ENCODE measurements around the gene TBC1D16.

The TBC1D16 gene

DNA sequence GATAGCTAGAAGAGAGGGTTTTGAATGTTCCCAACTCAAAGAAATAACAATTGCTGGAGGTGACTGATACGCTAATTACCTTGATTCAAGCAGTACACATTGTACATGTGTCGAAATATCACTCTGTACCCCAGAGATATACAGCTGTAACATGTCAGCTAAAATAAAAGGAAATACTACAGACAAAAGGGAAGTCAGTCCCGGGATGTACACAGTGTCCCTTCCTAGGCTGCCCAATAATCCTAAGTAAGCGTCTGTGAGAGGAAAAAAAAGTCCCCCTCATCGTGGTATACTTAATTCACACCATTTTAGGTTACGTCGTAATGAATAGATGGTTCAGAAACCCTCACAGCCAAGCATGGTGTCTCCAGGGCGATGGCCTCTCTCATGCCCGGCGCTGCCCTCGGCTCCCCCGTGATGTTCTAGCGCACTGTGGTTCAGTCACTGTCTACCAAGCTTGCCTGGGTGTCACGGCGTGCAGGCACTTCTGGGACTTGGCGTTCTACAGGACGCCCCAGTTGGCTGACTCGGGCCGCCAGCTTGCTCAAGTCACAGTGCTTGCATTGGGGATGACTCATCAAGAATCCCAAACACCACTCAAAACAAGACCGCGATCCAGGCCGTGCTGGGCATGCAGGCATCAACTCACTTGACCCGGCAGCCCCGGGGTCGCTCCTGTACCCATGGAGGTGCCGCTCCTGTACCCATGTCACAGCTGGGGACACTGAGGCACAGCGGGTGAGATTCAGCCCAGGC is 28.3 kb upstream of the TBC1D16 start:
- TF ChIP-seq, protein P1, sequence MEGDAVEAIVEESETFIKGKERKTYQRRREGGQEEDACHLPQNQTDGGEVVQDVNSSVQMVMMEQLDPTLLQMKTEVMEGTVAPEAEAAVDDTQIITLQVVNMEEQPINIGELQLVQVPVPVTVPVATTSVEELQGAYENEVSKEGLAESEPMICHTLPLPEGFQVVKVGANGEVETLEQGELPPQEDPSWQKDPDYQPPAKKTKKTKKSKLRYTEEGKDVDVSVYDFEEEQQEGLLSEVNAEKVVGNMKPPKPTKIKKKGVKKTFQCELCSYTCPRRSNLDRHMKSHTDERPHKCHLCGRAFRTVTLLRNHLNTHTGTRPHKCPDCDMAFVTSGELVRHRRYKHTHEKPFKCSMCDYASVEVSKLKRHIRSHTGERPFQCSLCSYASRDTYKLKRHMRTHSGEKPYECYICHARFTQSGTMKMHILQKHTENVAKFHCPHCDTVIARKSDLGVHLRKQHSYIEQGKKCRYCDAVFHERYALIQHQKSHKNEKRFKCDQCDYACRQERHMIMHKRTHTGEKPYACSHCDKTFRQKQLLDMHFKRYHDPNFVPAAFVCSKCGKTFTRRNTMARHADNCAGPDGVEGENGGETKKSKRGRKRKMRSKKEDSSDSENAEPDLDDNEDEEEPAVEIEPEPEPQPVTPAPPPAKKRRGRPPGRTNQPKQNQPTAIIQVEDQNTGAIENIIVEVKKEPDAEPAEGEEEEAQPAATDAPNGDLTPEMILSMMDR (conservative IDR thresholded peaks at IDR 0.05; ENCODE audit: low read depth, low read length), result no peak
- peak; percentile 26 for DNase-seq (ENCODE audit: low read depth)
- no peak overlapping the region for H3K4me3 ChIP-seq (ENCODE audit: low read length)

DNA sequence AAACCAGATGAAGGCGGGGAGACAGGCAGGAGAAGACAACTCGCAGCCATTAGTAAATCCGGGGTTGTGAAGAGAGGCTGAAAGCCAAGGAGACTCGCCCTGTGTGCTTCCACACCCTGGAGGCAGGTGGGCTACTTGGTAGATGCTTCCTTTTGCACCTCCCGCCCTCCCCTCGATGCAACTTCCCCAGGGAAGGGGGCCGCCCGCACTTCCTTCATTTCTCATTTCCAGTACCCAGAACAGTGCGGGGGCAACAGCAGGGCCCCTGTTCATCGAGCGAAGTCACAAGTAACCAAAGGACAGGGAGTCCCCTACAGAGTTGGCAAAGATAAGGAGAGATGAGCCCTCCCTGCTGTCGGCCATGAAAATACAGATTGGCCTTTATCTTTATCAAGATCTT is 25.7 kb upstream of the TBC1D16 start:
- no peak overlapping the region for H3K4me3 ChIP-seq (ENCODE audit: low read length)
- TF ChIP-seq, protein P1 (conservative IDR thresholded peaks at IDR 0.05; ENCODE audit: low read depth, low read length), result no peak
- DNase-seq (ENCODE audit: low read depth), result no peak

DNA sequence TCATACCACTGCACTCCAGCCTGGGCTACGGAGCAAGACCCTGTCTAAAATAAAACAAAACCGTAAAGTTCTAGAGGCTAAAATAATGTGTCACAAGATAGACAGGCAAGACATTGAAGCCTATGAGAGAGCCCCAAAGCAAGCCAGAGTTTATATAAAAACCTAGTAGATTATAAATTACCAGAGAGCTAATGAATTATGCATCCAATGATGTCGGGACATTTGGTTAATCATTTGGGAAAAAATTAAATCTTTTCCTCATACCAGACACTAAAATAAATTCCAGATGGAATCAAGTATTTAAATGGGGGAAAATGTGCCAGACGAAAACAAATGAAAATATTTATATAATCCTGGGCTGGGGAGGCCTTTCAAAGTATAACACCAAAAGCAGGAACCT is 25.0 kb upstream of the TBC1D16 start:
- TF ChIP-seq, protein P1 (conservative IDR thresholded peaks at IDR 0.05; ENCODE audit: low read depth, low read length), result no peak
- no peak overlapping the region for H3K4me3 ChIP-seq (ENCODE audit: low read length)
- DNase-seq (ENCODE audit: low read depth), result no peak

DNA sequence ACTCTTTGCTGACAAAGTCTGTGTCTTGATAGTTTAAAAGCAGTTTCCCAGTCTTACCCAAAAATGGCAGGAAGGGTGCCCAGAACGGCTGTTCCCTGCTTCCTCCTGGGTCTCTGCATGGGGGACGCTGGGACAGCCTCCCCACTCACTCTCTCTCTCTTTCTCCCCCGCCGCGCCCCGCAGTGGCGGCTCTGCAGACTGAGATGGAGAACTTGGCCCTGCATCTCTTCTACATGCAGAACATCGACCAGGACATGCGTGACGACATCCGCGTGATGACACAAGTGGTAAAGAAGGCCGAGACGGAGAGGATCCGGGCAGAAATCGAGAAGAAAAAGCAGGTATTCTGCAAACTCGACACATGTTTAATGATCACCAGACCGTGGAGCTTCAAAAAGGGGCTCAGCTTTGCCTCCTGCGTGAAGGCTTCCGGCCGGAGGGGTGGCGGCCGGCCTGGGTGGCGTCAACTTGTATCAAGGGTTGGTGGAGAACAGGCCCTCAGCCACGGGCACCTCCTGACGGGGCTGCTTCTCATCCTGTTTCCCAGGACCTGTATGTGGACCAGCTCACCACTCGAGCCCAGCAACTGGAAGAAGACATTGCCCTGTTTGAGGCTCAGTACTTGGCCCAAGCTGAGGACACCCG is 22.8 kb upstream of the TBC1D16 start:
- TF ChIP-seq, protein P1 (conservative IDR thresholded peaks at IDR 0.05; ENCODE audit: low read depth, low read length), result no peak
- H3K4me3 ChIP-seq (ENCODE audit: low read length), result no peak overlapping the region

DNA sequence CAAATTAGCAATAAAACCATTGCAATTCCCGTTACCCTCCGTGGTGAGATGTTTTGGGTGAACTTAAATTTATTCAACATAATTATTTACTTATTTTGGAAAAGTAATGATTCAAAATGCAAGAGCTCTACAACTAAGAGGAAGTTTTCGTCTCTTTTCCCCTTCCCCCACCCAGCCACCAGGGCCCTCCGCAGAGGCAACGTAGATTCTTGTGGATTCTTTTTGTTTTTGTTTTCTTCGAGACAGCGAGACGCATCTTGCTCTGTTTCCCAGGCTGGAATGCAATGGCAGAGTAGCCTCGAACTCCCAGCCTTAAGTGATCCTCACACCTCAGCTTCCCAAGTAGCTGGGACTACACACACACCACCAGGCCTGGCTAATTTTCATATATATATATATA is 19.9 kb upstream of the TBC1D16 start:
- TF ChIP-seq, protein P1 (conservative IDR thresholded peaks at IDR 0.05; ENCODE audit: low read depth, low read length), result no peak
- no peak overlapping the region for H3K4me3 ChIP-seq (ENCODE audit: low read length)
- DNase-seq (ENCODE audit: low read depth), result no peak

More for the DNA sequence above, 22.8 kb upstream of the TBC1D16 start:
- DNase-seq (ENCODE audit: low read depth), result no peak

DNA sequence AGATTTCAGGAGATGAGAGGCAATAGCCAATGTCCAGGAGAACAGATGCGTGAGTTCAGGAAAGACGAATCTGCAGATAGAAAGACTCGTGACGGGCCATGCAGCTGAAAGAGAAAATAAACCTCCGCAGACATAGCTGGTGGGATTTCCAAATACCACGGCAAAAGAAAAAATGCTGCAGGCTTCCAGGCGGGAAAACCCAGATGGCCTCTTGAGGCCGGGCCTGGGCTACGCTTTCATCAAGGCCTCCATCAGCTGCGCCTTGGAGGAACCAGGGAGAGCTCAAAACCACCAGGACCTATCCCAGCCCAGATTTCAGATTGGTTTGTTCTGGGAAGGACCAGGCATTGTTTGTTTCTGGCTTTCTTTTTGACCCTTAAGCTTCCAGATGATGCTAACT is 17.4 kb upstream of the TBC1D16 start:
- no peak overlapping the region for H3K4me3 ChIP-seq (ENCODE audit: low read length)
- DNase-seq (ENCODE audit: low read depth), result no peak
- TF ChIP-seq, protein P1 (conservative IDR thresholded peaks at IDR 0.05; ENCODE audit: low read depth, low read length), result no peak

DNA sequence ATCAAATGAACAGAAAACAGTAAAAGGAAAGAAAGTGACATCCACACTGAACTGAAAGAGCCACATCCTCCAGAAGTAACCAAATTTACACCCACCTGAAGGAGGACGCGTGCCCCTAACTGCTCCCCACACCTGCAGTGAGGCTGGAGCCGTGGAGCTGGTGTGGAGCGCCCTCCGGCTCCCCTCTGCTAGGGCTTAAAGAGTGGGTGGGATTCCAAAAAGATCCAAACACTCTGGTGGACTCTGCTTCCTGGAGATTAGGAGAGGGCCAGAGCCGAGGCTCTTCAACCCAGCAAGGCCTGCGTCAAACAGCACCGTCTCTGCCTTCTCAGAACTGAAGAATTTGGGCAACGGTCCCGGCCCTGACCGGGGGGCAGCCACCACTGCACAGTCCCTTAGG is 16.0 kb upstream of the TBC1D16 start:
- TF ChIP-seq, protein P1 (conservative IDR thresholded peaks at IDR 0.05; ENCODE audit: low read depth, low read length), result no peak
- no peak overlapping the region for H3K4me3 ChIP-seq (ENCODE audit: low read length)
- DNase-seq (ENCODE audit: low read depth), result no peak

Measured in retinal pigment epithelial cell (primary cell).